Activated T-helper 2 cell treated with anti-CD3 and anti-CD28 coated beads, Interferon-gamma antibody, Interleukin-2, Interleukin-4, amounts not matched to agents 10 μg/mL and 5 μg/mL and 100 μg/mL, durations not matched to agents 14 hours and 24 hours and 36 hours (primary cell): ENCODE results near the gene OR51B2. TPM values are rescaled to one million over a fixed set of nuclear protein-coding genes. Genes with fewer than 3 reads are reported as not detected.

Experiments
- DNase-seq: peaks from one replicate; pipeline ENCODE4 v3.0.0; 2021; ENCODE audit warnings: low spot score
- H3K27ac Mint-ChIP-seq: one replicate; pipeline ENCODE4 v1.8.0; 2021; ENCODE audit warnings: mixed read lengths
- H3K27me3 Mint-ChIP-seq: one replicate; pipeline ENCODE4 v1.8.0; 2021; ENCODE audit warnings: low read depth, mixed read lengths
- H3K36me3 Mint-ChIP-seq: one replicate; pipeline ENCODE4 v1.8.0; 2021; ENCODE audit warnings: low read depth, mixed read lengths
- H3K4me1 Mint-ChIP-seq: one replicate; pipeline ENCODE4 v1.8.0; 2021; ENCODE audit warnings: low read depth, mixed read lengths
- H3K4me3 Mint-ChIP-seq: one replicate; pipeline ENCODE4 v1.8.0; 2021; ENCODE audit warnings: low read depth, mild to moderate bottlenecking, moderate library complexity, mixed read lengths
- H3K9me3 Mint-ChIP-seq: one replicate; pipeline ENCODE4 v1.8.0; 2021; ENCODE audit warnings: mixed read lengths
- intact Hi-C: fragments of 100-400 bp; cut with micrococcal nuclease; formaldehyde crosslinking; loops from one replicate; pipeline ENCODE4 v1.15.1; 2023
- total RNA-seq: library from RNA; stranded (reverse); gene quantifications from 2 replicates; pipeline ENCODE4 v1.2.3, GENCODE V29; 2022

The OR51B2 gene
- total RNA-seq, 1 donor from 2014 or later: not detected

DNA sequence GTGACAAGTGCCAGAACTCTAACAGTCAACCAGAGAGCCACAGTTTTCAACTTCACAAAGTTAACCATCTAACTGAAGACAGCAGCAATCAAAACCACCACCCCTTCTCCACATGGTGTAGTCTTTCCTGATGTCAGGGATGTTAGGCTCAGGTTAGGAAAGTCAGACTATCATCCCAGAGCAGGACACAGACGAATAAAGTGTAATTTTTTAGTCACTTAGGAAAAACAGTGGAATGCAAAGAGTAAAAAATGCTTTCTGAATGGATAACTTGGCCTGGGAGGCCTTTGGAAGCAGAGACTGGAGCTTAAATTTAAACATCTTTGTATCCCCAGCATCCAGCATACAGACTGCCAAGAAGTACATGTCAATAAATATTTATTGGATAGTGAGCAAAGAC is 37.7 kb downstream of the OR51B2 start:
- Mint-ChIP-seq H3K4me3 (no peak overlapping the region), H3K36me3 (no peaks in the 10 kb centered on the region), H3K9me3 (no peaks in the 10 kb centered on the region), H3K27me3 (no peaks in the 10 kb centered on the region), H3K4me1 (no peaks in the 10 kb centered on the region), H3K27ac (no peak overlapping the region)
- DNase-seq: no peak
- intact Hi-C loops: no loop called here

DNA sequence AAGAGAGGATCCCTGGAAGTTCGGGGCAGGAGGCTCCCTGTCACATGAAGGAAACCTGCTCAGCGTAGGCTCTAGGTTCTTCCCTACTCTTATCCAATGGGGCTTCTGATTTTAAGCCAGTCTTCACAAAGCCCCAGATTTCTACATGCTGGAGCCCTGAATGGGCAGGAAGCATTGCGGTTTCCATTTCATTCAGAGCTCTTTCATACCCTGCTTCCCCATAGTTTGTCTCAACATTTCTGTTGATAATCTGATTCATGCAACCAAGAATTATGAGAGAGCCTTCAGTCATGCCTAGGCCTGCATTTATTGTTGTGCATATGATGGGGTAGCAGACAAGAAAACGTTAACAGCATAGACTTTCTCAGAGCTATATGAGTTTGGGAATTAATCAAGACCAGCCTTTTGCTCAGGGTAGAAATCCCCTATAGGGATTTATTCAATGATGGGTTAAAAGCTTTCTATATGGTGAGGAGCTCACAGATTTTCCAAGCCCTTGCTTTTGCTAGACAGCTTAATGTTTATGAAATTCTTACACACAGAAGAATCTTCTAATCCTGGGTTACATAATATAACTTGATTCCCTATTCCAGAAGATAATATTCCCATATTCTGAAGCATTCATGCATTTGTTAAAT is 38.3 kb downstream of the OR51B2 start:
- no peak overlapping the region for H3K4me3 Mint-ChIP-seq
- no peak for DNase-seq
- H3K4me1 Mint-ChIP-seq: no peaks in the 10 kb centered on the region
- H3K27me3 Mint-ChIP-seq: no peaks in the 10 kb centered on the region
- H3K27ac Mint-ChIP-seq: no peak overlapping the region
- no peaks in the 10 kb centered on the region for H3K9me3 Mint-ChIP-seq
- intact Hi-C loops: no loop called here
- no peaks in the 10 kb centered on the region for H3K36me3 Mint-ChIP-seq

DNA sequence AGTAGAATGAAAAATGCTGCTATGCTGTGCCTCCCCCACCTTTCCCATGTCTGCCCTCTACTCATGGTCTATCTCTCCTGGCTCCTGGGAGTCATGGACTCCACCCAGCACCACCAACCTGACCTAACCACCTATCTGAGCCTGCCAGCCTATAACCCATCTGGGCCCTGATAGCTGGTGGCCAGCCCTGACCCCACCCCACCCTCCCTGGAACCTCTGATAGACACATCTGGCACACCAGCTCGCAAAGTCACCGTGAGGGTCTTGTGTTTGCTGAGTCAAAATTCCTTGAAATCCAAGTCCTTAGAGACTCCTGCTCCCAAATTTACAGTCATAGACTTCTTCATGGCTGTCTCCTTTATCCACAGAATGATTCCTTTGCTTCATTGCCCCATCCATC is 39.5 kb downstream of the OR51B2 start:
- Mint-ChIP-seq H3K9me3 (no peaks in the 10 kb centered on the region), H3K4me1 (peaks cover 2% of the 10 kb centered on the region), H3K27me3 (no peaks in the 10 kb centered on the region), H3K36me3 (no peaks in the 10 kb centered on the region), H3K4me3 (no peak overlapping the region), H3K27ac (no peak overlapping the region)
- intact Hi-C loops: no loop called here
- no peak for DNase-seq

DNA sequence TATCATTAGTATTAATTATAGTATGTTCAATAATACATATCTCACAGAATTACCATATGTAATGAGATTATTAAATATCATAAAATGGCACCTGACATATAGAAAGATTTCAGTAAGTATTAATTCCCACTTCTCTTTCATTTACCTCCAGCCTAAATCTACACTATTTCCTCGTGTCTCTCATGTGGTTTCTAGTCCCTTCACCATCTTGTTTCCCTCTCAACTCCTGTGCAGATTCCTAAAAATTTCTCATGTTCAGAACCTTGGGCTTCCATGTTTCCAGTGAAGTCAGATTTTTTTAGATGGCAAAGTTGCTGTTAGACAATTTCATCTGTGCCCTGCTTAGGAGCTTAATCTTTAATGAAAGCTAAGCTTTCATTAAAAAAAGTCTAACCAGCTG is 40.2 kb downstream of the OR51B2 start:
- Mint-ChIP-seq H3K4me1 (peaks cover 2% of the 10 kb centered on the region), H3K4me3 (no peak overlapping the region), H3K27me3 (no peaks in the 10 kb centered on the region), H3K9me3 (no peaks in the 10 kb centered on the region), H3K27ac (no peak overlapping the region), H3K36me3 (no peaks in the 10 kb centered on the region)
- no peak for DNase-seq
- intact Hi-C loops: no loop called here

DNA sequence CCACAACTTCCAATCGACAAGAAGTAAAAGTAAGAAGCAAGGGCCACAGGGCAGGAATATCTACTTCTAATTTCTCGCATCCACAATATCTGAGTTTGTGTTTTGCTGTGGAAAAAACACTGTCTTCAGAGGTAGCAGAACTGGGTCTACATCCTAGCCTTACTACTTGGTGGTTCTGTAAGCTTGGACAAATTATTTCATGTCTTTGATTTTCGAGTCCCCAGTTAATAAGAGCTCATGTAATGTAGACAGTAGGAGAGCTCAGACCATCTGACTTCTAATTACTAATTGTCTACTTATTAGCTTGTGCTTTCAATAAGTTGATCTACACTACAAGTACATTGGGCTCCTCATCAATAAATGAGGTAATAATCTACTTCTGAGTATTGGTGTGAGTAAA is 41.0 kb downstream of the OR51B2 start:
- no peak overlapping the region for H3K27ac Mint-ChIP-seq
- no peaks in the 10 kb centered on the region for H3K9me3 Mint-ChIP-seq
- H3K4me1 Mint-ChIP-seq: peaks cover 2% of the 10 kb centered on the region
- intact Hi-C loops: no loop called here
- no peaks in the 10 kb centered on the region for H3K27me3 Mint-ChIP-seq
- no peaks in the 10 kb centered on the region for H3K36me3 Mint-ChIP-seq
- DNase-seq: no peak
- no peak overlapping the region for H3K4me3 Mint-ChIP-seq

DNA sequence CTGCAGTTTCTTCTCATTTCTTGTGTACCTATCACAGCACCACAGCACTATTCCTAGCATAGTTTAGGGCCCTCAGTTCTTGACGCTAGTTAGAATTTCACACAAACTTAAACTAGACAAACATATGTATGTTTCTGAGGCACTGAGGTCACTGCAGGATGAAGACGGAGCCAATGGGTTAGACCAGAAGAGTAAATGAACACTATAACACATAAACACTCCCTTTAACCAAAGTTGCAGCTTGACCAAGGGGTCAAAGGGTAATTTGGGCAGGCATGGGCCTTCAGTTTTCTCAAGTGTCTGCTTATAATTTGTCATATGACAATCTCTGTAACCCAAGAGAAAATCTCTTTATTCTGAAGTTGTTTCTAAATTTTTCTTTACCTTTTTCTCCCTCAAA is 41.5 kb downstream of the OR51B2 start:
- H3K9me3 Mint-ChIP-seq: no peaks in the 10 kb centered on the region
- H3K4me3 Mint-ChIP-seq: no peak overlapping the region
- no peak overlapping the region for H3K27ac Mint-ChIP-seq
- H3K4me1 Mint-ChIP-seq: peaks cover 2% of the 10 kb centered on the region
- H3K27me3 Mint-ChIP-seq: no peaks in the 10 kb centered on the region
- intact Hi-C loops: no loop called here
- H3K36me3 Mint-ChIP-seq: no peaks in the 10 kb centered on the region
- no peak for DNase-seq

DNA sequence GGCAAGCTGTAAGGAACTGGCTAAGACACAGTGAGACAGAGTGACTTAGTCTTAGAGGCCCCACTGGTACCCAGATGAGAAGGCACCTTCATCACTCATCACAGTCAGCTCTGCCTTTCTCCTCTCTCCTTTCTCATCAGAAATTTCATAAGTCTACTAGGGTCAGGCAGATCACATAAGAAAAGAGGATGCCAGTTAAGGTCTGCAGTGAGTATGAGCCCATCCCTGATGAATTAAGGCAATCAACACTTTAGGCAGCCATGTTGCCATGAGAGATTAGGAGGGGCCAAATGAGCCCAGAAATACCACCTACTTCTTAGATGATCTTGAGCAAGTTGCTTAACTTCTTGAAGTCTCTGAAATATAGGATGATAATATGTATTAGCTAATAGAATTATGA is 42.5 kb downstream of the OR51B2 start:
- DNase-seq: no peak
- no peaks in the 10 kb centered on the region for H3K9me3 Mint-ChIP-seq
- peaks cover 2% of the 10 kb centered on the region for H3K4me1 Mint-ChIP-seq
- intact Hi-C loops: no loop called here
- no peaks in the 10 kb centered on the region for H3K27me3 Mint-ChIP-seq
- no peak overlapping the region for H3K4me3 Mint-ChIP-seq
- H3K36me3 Mint-ChIP-seq: no peaks in the 10 kb centered on the region
- no peak overlapping the region for H3K27ac Mint-ChIP-seq

DNA sequence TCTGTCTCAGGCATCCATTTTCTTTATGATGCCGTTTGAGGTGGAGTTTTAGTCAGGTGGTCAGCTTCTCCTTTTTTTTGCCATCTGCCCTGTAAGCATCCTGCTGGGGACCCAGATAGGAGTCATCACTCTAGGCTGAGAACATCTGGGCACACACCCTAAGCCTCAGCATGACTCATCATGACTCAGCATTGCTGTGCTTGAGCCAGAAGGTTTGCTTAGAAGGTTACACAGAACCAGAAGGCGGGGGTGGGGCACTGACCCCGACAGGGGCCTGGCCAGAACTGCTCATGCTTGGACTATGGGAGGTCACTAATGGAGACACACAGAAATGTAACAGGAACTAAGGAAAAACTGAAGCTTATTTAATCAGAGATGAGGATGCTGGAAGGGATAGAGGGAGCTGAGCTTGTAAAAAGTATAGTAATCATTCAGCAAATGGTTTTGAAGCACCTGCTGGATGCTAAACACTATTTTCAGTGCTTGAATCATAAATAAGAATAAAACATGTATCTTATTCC is 43.5 kb downstream of the OR51B2 start:
- Mint-ChIP-seq H3K9me3 (no peaks in the 10 kb centered on the region), H3K36me3 (no peaks in the 10 kb centered on the region), H3K27me3 (no peaks in the 10 kb centered on the region), H3K27ac (no peak overlapping the region), H3K4me3 (no peak overlapping the region), H3K4me1 (peaks cover 2% of the 10 kb centered on the region)
- intact Hi-C loops: no loop called here
- DNase-seq: no peak

DNA sequence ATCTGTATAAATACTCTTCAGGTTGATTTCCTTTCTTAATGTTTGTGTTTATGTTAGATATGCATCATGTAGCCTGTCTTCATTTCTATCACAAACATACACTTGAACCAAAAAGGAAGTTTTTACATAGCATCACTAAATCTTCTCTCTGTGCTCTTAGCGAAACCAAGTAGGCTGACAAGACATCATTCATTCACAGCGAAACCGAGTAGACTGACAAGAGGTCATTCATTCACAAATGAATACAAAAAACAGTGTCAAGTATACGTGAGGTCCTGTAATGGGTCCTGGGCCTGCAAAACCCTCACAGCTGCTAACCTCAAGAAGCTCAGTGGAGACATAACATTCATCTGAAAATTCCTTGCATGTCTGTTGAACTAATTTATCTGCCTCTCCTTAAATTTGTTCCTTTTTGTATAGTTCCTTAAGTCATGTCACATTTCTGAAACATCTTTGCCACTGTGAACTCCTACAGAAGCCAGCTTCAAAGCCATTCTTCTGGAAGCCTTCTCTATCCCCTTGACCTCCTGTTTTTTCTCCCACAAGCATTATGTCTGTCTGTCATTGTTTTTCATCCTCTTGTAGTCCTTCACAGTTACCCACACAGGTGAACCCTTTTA is 44.5 kb downstream of the OR51B2 start:
- no peak for DNase-seq
- no peaks in the 10 kb centered on the region for H3K27me3 Mint-ChIP-seq
- H3K4me1 Mint-ChIP-seq: peaks cover 2% of the 10 kb centered on the region
- no peaks in the 10 kb centered on the region for H3K9me3 Mint-ChIP-seq
- intact Hi-C loops: no loop called here
- H3K27ac Mint-ChIP-seq: no peak overlapping the region
- no peaks in the 10 kb centered on the region for H3K36me3 Mint-ChIP-seq
- H3K4me3 Mint-ChIP-seq: no peak overlapping the region

DNA sequence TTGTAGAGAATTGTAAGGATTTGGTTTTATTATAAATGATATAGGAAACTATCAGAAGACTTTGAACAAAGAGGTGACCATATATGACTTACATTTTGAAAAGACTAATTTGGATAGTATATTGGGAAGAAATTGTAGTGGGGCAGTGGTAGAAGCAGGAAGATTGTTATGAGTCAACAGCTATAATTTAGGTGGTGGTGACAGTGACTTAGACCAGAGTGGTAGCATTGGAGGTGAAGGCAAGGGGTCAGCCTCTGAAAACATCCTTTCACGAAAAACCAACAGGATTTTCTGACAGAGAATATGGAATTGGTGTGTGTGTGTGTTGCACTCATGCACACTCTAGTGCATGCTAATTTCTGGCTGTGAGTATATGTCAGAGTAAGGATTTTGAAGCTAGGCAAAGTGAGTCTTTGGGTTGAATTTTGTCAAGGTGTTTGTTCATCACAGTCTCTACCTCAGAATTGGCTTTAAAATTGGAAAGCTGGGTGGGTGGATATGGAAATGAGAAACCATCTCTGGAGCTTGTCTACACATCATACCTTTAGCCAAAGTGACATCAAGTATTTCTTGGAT is 46.2 kb downstream of the OR51B2 start:
- no peak for DNase-seq
- H3K36me3 Mint-ChIP-seq: no peaks in the 10 kb centered on the region
- H3K4me3 Mint-ChIP-seq: no peak overlapping the region
- peaks cover 2% of the 10 kb centered on the region for H3K4me1 Mint-ChIP-seq
- intact Hi-C loops: no loop called here
- H3K9me3 Mint-ChIP-seq: no peaks in the 10 kb centered on the region
- no peak overlapping the region for H3K27ac Mint-ChIP-seq
- H3K27me3 Mint-ChIP-seq: peaks cover 3% of the 10 kb centered on the region

DNA sequence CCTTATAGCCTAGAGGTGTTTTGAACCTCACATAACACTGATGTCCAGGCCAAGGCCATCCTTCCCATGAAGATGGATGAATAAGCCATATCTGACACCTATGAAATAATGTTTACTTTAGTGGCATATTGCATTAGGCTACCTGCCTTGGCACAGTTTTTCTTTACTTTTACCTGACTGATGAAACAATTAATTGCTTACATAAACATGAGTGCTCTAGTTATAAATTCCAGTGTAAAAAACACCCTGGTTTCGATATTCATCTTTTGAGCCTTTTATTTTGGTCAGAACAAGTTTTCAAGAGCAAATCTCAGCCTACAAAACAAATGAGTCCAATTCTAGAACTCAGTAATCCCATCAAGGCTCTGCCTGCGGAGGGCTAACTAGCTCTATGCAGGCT is 47.4 kb downstream of the OR51B2 start:
- peaks cover 3% of the 10 kb centered on the region for H3K27me3 Mint-ChIP-seq

DNA sequence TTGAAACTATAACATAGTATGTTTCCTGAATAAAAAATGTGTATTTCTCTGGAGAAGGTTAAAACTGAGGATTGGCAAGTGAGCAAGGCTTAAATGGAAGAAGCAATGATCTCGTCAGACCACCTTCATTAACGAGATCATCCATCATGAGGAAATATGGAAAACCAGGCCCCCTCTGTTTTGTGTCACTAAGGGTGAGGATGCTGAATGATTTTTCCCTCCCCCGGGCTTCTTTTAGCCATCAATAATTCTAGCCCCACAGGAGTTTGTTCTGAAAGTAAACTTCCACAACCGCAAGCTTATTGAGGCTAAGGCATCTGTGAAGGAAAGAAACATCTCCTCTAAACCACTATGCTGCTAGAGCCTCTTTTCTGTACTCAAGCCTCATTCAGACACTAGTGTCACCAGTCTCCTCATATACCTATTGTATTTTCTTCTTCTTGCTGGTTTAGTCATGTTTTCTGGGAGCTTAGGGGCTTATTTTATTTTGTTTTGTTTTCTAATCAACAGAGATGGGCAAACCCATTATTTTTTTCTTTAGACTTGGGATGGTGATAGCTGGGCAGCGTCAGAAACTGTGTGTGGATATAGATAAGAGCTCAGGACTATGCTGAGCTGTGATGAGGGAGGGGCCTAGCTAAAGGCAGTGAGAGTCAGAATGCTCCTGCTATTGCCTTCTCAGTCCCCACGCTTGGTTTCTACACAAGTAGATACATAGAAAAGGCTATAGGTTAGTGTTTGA is 48.6 kb downstream of the OR51B2 start:
- Mint-ChIP-seq H3K9me3 (no peaks in the 10 kb centered on the region), H3K27me3 (peaks cover 5% of the 10 kb centered on the region), H3K36me3 (no peaks in the 10 kb centered on the region), H3K4me1 (peaks cover under 1% of the 10 kb centered on the region), H3K4me3 (no peak overlapping the region), H3K27ac (no peak overlapping the region)
- no peak for DNase-seq
- intact Hi-C loops: no loop called here

More for the DNA sequence above, 47.4 kb downstream of the OR51B2 start:
- DNase-seq: no peak
- H3K9me3 Mint-ChIP-seq: no peaks in the 10 kb centered on the region
- peaks cover 2% of the 10 kb centered on the region for H3K4me1 Mint-ChIP-seq
- H3K27ac Mint-ChIP-seq: no peak overlapping the region
- H3K4me3 Mint-ChIP-seq: no peak overlapping the region
- no peaks in the 10 kb centered on the region for H3K36me3 Mint-ChIP-seq
- intact Hi-C loops: no loop called here

DNA sequence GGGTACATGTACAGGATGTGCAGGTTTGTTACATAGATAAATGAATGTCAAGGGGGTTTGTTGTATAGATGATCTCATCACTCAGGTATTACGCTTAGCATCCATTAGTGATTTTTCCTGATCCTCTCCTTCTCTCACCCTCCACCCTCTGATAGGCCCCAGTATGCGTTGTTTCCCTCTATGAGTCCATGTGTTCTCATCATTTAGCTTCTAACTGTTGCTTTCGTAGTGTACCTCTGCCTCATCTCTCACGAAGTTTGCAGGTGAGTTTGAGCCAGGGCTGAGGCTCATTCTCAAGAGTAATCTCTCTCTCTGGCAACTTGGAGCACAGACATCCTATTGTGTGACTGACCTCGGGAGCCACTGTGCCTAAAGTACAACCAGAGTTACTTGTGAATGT is 49.7 kb downstream of the OR51B2 start:
- Mint-ChIP-seq H3K4me1 (no peaks in the 10 kb centered on the region), H3K36me3 (no peaks in the 10 kb centered on the region), H3K9me3 (no peaks in the 10 kb centered on the region), H3K27ac (no peak overlapping the region), H3K4me3 (no peak overlapping the region), H3K27me3 (peaks cover 5% of the 10 kb centered on the region)
- intact Hi-C loops: no loop called here
- no peak for DNase-seq
